Measurements from ENCODE around the gene TGIF1. TPM values are rescaled to one million over a fixed set of nuclear protein-coding genes. Genes with fewer than 3 reads are reported as not detected.

TGIF1 gene
- total and polyA plus RNA-seq, 2 experiments from 2014 or later = 41.2 to 62.7 TPM

- H3K27ac ChIP-seq = no peak overlapping the region
- DNase-seq (ENCODE audit: low read depth in 1 of 2, low spot score in 1 of 2) = no peak
- no peaks in the 10 kb centered on the region for H3K36me3 ChIP-seq
- no peaks in the 10 kb centered on the region for H3K4me1 ChIP-seq (ENCODE audit: low read depth)
- H3K9me3 ChIP-seq (ENCODE audit: low read depth) = no peaks in the 10 kb centered on the region
- no peaks in the 10 kb centered on the region for H3K27me3 ChIP-seq
- TF ChIP-seq CTCF (IDR thresholded peaks at IDR 0.05; ENCODE audit: low read depth, low read length) = no peak
- H3K4me3 ChIP-seq = no peak overlapping the region
Measured at GRCh38 chr18:3415110-3415509, 34.9 kb upstream of the TGIF1 start.

GRCh38 chr18:3418083-3418482 lies 31.9 kb upstream of the TGIF1 start:
- no peak for DNase-seq (ENCODE audit: low read depth in 1 of 2, low spot score in 1 of 2)
- Histone ChIP-seq H3K4me1 (ENCODE audit: low read depth) (no peaks in the 10 kb centered on the region), H3K27me3 (no peaks in the 10 kb centered on the region), H3K27ac (no peak overlapping the region), H3K4me3 (no peak overlapping the region), H3K36me3 (no peaks in the 10 kb centered on the region), H3K9me3 (ENCODE audit: low read depth) (no peaks in the 10 kb centered on the region)
- no peak for TF ChIP-seq CTCF (IDR thresholded peaks at IDR 0.05; ENCODE audit: low read depth, low read length)

- Histone ChIP-seq H3K4me3 (no peak overlapping the region), H3K9me3 (ENCODE audit: low read depth) (no peaks in the 10 kb centered on the region), H3K4me1 (ENCODE audit: low read depth) (no peaks in the 10 kb centered on the region), H3K27ac (no peak overlapping the region), H3K27me3 (no peaks in the 10 kb centered on the region), H3K36me3 (no peaks in the 10 kb centered on the region)
- no peak for TF ChIP-seq CTCF (IDR thresholded peaks at IDR 0.05; ENCODE audit: low read depth, low read length)
- DNase-seq (ENCODE audit: low read depth in 1 of 2, low spot score in 1 of 2) = no peak
Measured at GRCh38 chr18:3420919-3421279, 29.1 kb upstream of the TGIF1 start.

- H3K4me1 ChIP-seq (ENCODE audit: low read depth) = no peaks in the 10 kb centered on the region
Measured at GRCh38 chr18:3422905-3423304, 27.1 kb upstream of the TGIF1 start.

GRCh38 chr18:3424280-3424890 lies 25.6 kb upstream of the TGIF1 start:
- TF ChIP-seq CTCF (IDR thresholded peaks at IDR 0.05; ENCODE audit: low read depth, low read length) = no peak
- Histone ChIP-seq H3K27ac (no peak overlapping the region), H3K36me3 (no peaks in the 10 kb centered on the region), H3K4me3 (no peak overlapping the region), H3K4me1 (ENCODE audit: low read depth) (no peaks in the 10 kb centered on the region), H3K27me3 (no peaks in the 10 kb centered on the region), H3K9me3 (ENCODE audit: low read depth) (no peaks in the 10 kb centered on the region)
- no peak for DNase-seq (ENCODE audit: low read depth in 1 of 2, low spot score in 1 of 2)

More at GRCh38 chr18:3422905-3423304, 27.1 kb upstream of the TGIF1 start:
- no peaks in the 10 kb centered on the region for H3K9me3 ChIP-seq (ENCODE audit: low read depth)
- no peaks in the 10 kb centered on the region for H3K27me3 ChIP-seq
- H3K36me3 ChIP-seq = no peaks in the 10 kb centered on the region
- H3K27ac ChIP-seq = no peak overlapping the region
- no peak for DNase-seq (ENCODE audit: low read depth in 1 of 2, low spot score in 1 of 2)
- no peak for TF ChIP-seq CTCF (IDR thresholded peaks at IDR 0.05; ENCODE audit: low read depth, low read length)
- no peak overlapping the region for H3K4me3 ChIP-seq

Measured in cardiac muscle cell (in vitro differentiated cells and primary cell).